Caco-2 (cell line): Measurements from ENCODE around the gene LPCAT4. TPM values are rescaled to one million over a fixed set of nuclear protein-coding genes. Genes with fewer than 3 reads are reported as not detected.

Source experiments
- BruUV-seq: library from RNA; stranded (reverse); fragments of 400-500 nt; replicated peaks from 2 replicates; lab custom pipeline; 2021; lab: Mats Ljungman, UMichigan
- CTCF ChIA-PET: fragments of 300-600 bp; sonication (Branson Sonifier 250); formaldehyde crosslinking; loops from one replicate; lab custom pipeline; 2022; ENCODE audit warnings: antibody characterized with exemption; lab: Charles Lee
- POLR2A ChIA-PET: fragments of 300-600 bp; sonication (Branson Sonifier 250); formaldehyde crosslinking; loops from one replicate; lab custom pipeline; 2022; ENCODE audit warnings: antibody characterized with exemption; lab: Charles Lee
- DNase-seq, 2 experiments: peaks; one replicate each; pipeline versions ENCODE4 v3.0.0 to v3.0.0-alpha.2; 2020 to 2022
- H3K27me3 ChIP-seq: replicated peaks from 2 replicates; pipeline ENCODE4 v1.6.0; 2011; ENCODE audit warnings: low read length; ENCODE audit not compliant: control insufficient read depth, insufficient read depth
- H3K36me3 ChIP-seq: 2 replicates; pipeline ENCODE4 v1.5.1; 2011; ENCODE audit warnings: low read length; ENCODE audit not compliant: control insufficient read depth, insufficient read depth
- H3K4me1 ChIP-seq: fragments of 250-450 bp; sonication (Bioruptor Pico); 2 replicates; pipeline ENCODE4 v1.5.1; 2020; ENCODE audit warnings: mild to moderate bottlenecking
- H3K4me3 ChIP-seq: 2 replicates; pipeline ENCODE4 v1.5.1; 2011; ENCODE audit warnings: low read depth, mild to moderate bottlenecking, control low read depth, low read length
- H3K9me3 ChIP-seq: fragments of 250-450 bp; sonication (Bioruptor Pico); 2 replicates; pipeline ENCODE4 v1.5.1; 2020; ENCODE audit warnings: mild to moderate bottlenecking, moderate library complexity
- H3K27ac Mint-ChIP-seq: one replicate; pipeline ENCODE4 v1.8.0; 2022; ENCODE audit warnings: mixed read lengths; ENCODE audit not compliant: unreplicated experiment
- H3K27me3 Mint-ChIP-seq: one replicate; pipeline ENCODE4 v1.8.0; 2022; ENCODE audit warnings: mixed read lengths; ENCODE audit not compliant: insufficient read depth, unreplicated experiment
- H3K36me3 Mint-ChIP-seq: one replicate; pipeline ENCODE4 v1.8.0; 2022; ENCODE audit warnings: mild to moderate bottlenecking, mixed read lengths; ENCODE audit not compliant: insufficient read depth, unreplicated experiment
- H3K4me1 Mint-ChIP-seq: one replicate; pipeline ENCODE4 v1.8.0; 2022; ENCODE audit warnings: low read depth, mixed read lengths; ENCODE audit not compliant: unreplicated experiment
- H3K4me3 Mint-ChIP-seq: one replicate; pipeline ENCODE4 v1.8.0; 2022; ENCODE audit warnings: mild to moderate bottlenecking, moderate library complexity, mixed read lengths; ENCODE audit not compliant: unreplicated experiment
- H3K9me3 Mint-ChIP-seq: one replicate; pipeline ENCODE4 v1.8.0; 2022; ENCODE audit warnings: mixed read lengths; ENCODE audit not compliant: unreplicated experiment
- intact Hi-C: fragments of 100-400 bp; cut with micrococcal nuclease; formaldehyde crosslinking; loops from one replicate; pipeline ENCODE4 v1.10.0; 2022; ENCODE audit not compliant: unreplicated experiment
- total RNA-seq: library from RNA; stranded (reverse); gene quantifications from 2 replicates; pipeline ENCODE4 v1.2.3, GENCODE V29; 2022
- TF ChIP-seq, protein P1 (sequence below), 2 experiments: fragments of 200-600 bp in 1 of 2; IDR thresholded peaks; 1 replicate in 1 of 2; 2 replicates in 1 of 2; pipeline versions ENCODE4 v1.5.1 to v1.8.0; 2011 to 2022; ENCODE audit warnings: antibody characterized with exemption in 1 of 2, control low read depth in 1 of 2, inconsistent platforms in 1 of 2, low read depth in 1 of 2, low read length in 1 of 2, mild to moderate bottlenecking in 1 of 2, moderate library complexity in 1 of 2; ENCODE audit not compliant: insufficient read depth in 1 of 2, severe bottlenecking in 1 of 2, unreplicated experiment in 1 of 2

Gene LPCAT4
- total RNA-seq, 1 experiment from 2014 or later, result 37.9 TPM

DNA sequence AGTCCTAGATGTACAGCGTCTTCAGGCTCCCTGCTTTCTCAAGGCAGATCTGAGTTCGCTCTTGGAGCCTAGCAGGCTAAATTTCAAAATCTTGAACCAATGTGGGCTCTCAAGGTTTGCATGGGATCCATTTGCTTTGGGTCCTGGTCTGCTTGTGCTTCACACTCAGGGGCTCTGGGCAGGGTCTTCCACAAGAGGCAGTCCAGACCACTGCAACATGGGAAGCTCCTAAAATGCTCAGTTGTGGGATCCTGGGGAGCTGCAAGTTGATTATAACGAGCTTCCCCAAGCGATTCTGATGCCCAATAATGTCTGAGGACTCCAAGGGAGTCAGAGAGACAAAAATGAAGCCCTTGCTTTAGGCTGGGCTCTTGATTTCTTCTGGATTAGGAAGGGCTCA lies 17.2 kb downstream of the LPCAT4 start:
- intact Hi-C loops, result no loop called here
- no peak for DNase-seq
- H3K4me3 ChIP-seq, result no peak overlapping the region
- Mint-ChIP-seq H3K9me3 (no peaks in the 10 kb centered on the region), H3K27me3 (no peaks in the 10 kb centered on the region), H3K36me3 (no peaks in the 10 kb centered on the region), H3K4me1 (no peaks in the 10 kb centered on the region), H3K27ac (no peak overlapping the region), H3K4me3 (no peak overlapping the region)
- no TSS peak for BruUV-seq
- no peaks in the 10 kb centered on the region for H3K4me1 ChIP-seq
- no peaks in the 10 kb centered on the region for H3K9me3 ChIP-seq
- H3K36me3 ChIP-seq, result no peaks in the 10 kb centered on the region
- CTCF ChIA-PET, result no interaction called here
- POLR2A ChIA-PET, result no interaction called here
- TF ChIP-seq, protein P1, sequence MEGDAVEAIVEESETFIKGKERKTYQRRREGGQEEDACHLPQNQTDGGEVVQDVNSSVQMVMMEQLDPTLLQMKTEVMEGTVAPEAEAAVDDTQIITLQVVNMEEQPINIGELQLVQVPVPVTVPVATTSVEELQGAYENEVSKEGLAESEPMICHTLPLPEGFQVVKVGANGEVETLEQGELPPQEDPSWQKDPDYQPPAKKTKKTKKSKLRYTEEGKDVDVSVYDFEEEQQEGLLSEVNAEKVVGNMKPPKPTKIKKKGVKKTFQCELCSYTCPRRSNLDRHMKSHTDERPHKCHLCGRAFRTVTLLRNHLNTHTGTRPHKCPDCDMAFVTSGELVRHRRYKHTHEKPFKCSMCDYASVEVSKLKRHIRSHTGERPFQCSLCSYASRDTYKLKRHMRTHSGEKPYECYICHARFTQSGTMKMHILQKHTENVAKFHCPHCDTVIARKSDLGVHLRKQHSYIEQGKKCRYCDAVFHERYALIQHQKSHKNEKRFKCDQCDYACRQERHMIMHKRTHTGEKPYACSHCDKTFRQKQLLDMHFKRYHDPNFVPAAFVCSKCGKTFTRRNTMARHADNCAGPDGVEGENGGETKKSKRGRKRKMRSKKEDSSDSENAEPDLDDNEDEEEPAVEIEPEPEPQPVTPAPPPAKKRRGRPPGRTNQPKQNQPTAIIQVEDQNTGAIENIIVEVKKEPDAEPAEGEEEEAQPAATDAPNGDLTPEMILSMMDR (IDR thresholded peaks at IDR 0.05; ENCODE audit: insufficient read depth in 1 of 2, low read depth in 1 of 2, low read length in 1 of 2, severe bottlenecking in 1 of 2, unreplicated experiment in 1 of 2), result no peak
- H3K27me3 ChIP-seq, result no peaks in the 10 kb centered on the region

DNA sequence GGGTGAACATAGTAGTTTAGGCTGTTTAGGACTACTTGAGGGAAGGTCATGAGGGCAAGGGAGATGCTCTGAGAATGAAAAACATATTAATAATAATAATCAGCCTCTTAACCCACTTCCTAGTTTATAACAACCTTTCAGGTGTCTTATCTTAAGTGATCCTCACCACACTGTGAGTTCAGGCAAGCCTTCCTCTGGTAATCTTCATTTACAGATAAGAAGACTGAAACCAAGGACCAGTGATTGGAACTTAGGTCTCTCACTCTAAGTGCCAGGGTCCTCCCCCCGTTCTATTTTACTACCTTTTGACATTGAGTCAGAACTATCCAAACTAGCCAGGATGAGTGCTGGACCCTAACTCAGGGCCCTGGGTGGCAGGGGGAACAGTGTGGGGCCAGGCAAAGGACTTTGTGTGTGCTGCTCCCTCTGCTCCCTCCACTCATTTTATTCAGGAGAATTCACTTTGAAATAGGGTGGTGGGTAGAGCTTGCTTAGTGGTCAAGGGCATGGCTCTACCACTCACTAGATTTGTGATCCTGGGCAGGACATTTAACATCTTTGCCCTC lies 18.2 kb downstream of the LPCAT4 start:
- Mint-ChIP-seq H3K27me3 (no peaks in the 10 kb centered on the region), H3K27ac (no peak overlapping the region), H3K4me1 (no peaks in the 10 kb centered on the region), H3K4me3 (no peak overlapping the region), H3K36me3 (no peaks in the 10 kb centered on the region), H3K9me3 (no peaks in the 10 kb centered on the region)
- intact Hi-C loops, result no loop called here
- no peaks in the 10 kb centered on the region for H3K36me3 ChIP-seq
- no peak for DNase-seq
- no peaks in the 10 kb centered on the region for H3K9me3 ChIP-seq
- no peaks in the 10 kb centered on the region for H3K4me1 ChIP-seq
- TF ChIP-seq, protein P1 (IDR thresholded peaks at IDR 0.05; ENCODE audit: insufficient read depth in 1 of 2, low read depth in 1 of 2, low read length in 1 of 2, severe bottlenecking in 1 of 2, unreplicated experiment in 1 of 2), result no peak
- no TSS peak for BruUV-seq
- no peaks in the 10 kb centered on the region for H3K27me3 ChIP-seq
- no peak overlapping the region for H3K4me3 ChIP-seq
- ChIA-PET POLR2A (no interaction called here), CTCF (interaction anchor here (0.8 kb wide), 1 partner anchor 19 kb away, joined by 3 read pairs; no protein-coding TSS in a partner anchor)

DNA sequence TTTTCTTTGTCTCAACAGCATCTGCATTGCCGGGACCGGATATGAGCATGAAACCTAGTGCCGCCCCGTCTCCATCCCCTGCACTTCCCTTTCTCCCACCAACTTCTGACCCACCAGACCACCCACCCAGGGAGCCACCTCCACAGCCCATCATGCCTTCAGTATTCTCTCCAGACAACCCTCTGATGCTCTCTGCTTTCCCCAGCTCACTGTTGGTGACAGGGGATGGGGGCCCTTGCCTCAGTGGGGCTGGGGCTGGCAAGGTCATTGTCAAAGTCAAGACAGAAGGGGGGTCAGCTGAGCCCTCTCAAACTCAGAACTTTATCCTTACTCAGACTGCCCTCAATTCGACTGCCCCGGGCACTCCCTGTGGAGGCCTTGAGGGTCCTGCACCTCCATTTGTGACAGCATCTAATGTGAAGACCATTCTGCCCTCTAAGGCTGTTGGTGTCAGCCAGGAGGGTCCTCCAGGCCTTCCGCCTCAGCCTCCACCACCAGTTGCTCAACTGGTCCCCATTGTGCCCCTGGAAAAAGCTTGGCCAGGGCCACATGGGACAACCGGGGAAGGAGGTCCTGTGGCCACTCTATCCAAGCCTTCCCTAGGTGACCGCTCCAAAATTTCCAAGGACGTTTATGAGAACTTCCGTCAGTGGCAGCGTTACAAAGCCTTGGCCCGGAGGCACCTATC lies 18.9 kb downstream of the LPCAT4 start:
- intact Hi-C loops, result no loop called here
- H3K4me3 ChIP-seq, result no peak overlapping the region

More for the DNA sequence above, 18.9 kb downstream of the LPCAT4 start:
- Mint-ChIP-seq H3K27me3 (no peaks in the 10 kb centered on the region), H3K4me1 (no peaks in the 10 kb centered on the region), H3K27ac (no peak overlapping the region), H3K9me3 (no peaks in the 10 kb centered on the region), H3K36me3 (no peaks in the 10 kb centered on the region), H3K4me3 (no peak overlapping the region)
- no peak for DNase-seq
- H3K36me3 ChIP-seq, result no peaks in the 10 kb centered on the region
- H3K9me3 ChIP-seq, result no peaks in the 10 kb centered on the region
- ChIA-PET POLR2A (no interaction called here), CTCF (interaction anchor here (0.8 kb wide), 1 partner anchor 20 kb away, joined by 3 read pairs; no protein-coding TSS in a partner anchor)
- H3K27me3 ChIP-seq, result no peaks in the 10 kb centered on the region
- TF ChIP-seq, protein P1 (IDR thresholded peaks at IDR 0.05; ENCODE audit: insufficient read depth in 1 of 2, low read depth in 1 of 2, low read length in 1 of 2, severe bottlenecking in 1 of 2, unreplicated experiment in 1 of 2), result no peak
- no peaks in the 10 kb centered on the region for H3K4me1 ChIP-seq
- BruUV-seq, result no TSS peak
